Hematopoietic multipotent progenitor cell treated with erythropoietin and hydrocortisone succinate and interleukin-3 and kit ligand, for 15 days (in vitro differentiated cells): ENCODE results near the gene MRPL27.

Source experiments
- DNase-seq: peaks from one replicate; pipeline ENCODE4 v3.0.0-alpha.2; 2015; ENCODE audit warnings: low spot score

MRPL27 gene

GRCh38 chr17:50386510-50386909 is 13.5 kb upstream of the MRPL27 start:
- DNase-seq: no peak

GRCh38 chr17:50382931-50383330 is 9.9 kb upstream of the MRPL27 start:
- DNase-seq: no peak

- no peak for DNase-seq
Observed at GRCh38 chr17:50381920-50382319, 8.9 kb upstream of the MRPL27 start.

- DNase-seq: no peak
Observed at GRCh38 chr17:50381260-50381815, 8.4 kb upstream of the MRPL27 start.

- no peak for DNase-seq
Observed at GRCh38 chr17:50380369-50381259, 7.6 kb upstream of the MRPL27 start.

- DNase-seq: no peak
Observed at GRCh38 chr17:50379351-50380132, 6.6 kb upstream of the MRPL27 start.

GRCh38 chr17:50375858-50376538 is 3.0 kb upstream of the MRPL27 start:
- no peak for DNase-seq

GRCh38 chr17:50373705-50374104 is 721 bp upstream of the MRPL27 start:
- DNase-seq: no peak

- no peak for DNase-seq
Observed at GRCh38 chr17:50372222-50372757, 694 bp downstream of the MRPL27 start.

GRCh38 chr17:50371526-50371925 is 1.5 kb downstream of the MRPL27 start:
- DNase-seq: peak; percentile 22

- no peak for DNase-seq
Observed at GRCh38 chr17:50370052-50370451, 2.9 kb downstream of the MRPL27 start.

GRCh38 chr17:50367401-50367800 is 5.6 kb downstream of the MRPL27 start:
- no peak for DNase-seq

- DNase-seq: no peak
Observed at GRCh38 chr17:50365649-50366393, 7.2 kb downstream of the MRPL27 start.

GRCh38 chr17:50365165-50365564 is 7.8 kb downstream of the MRPL27 start:
- DNase-seq: no peak

- DNase-seq: no peak
Observed at GRCh38 chr17:50364715-50365114, 8.3 kb downstream of the MRPL27 start.

- DNase-seq: no peak
Observed at GRCh38 chr17:50364061-50364458, 8.9 kb downstream of the MRPL27 start.

- no peak for DNase-seq
Observed at GRCh38 chr17:50363217-50364060, 9.5 kb downstream of the MRPL27 start.

- DNase-seq: no peak
Observed at GRCh38 chr17:50362661-50363060, 10.3 kb downstream of the MRPL27 start.

- peak; percentile 83 for DNase-seq
Observed at GRCh38 chr17:50361561-50362480, 11.2 kb downstream of the MRPL27 start.
